Endothelial cell (in vitro differentiated cells): ENCODE results near the gene SRCAP. TPM values are rescaled to one million over a fixed set of nuclear protein-coding genes. Genes with fewer than 3 reads are reported as not detected.

Experiments
- DNase-seq: peaks from one replicate; pipeline ENCODE4 v3.0.0; 2021; ENCODE audit warnings: low spot score
- H3K27ac Mint-ChIP-seq: one replicate; pipeline ENCODE4 v1.8.0; 2021; ENCODE audit warnings: mixed read lengths, inconsistent platforms; ENCODE audit not compliant: unreplicated experiment
- H3K27me3 Mint-ChIP-seq: one replicate; pipeline ENCODE4 v1.8.0; 2021; ENCODE audit warnings: mild to moderate bottlenecking, moderate library complexity, mixed read lengths, inconsistent platforms; ENCODE audit not compliant: unreplicated experiment
- H3K36me3 Mint-ChIP-seq: one replicate; pipeline ENCODE4 v1.8.0; 2021; ENCODE audit warnings: mild to moderate bottlenecking, low read depth, mixed read lengths, inconsistent platforms; ENCODE audit not compliant: unreplicated experiment
- H3K4me1 Mint-ChIP-seq: one replicate; pipeline ENCODE4 v1.8.0; 2021; ENCODE audit warnings: mild to moderate bottlenecking, mixed read lengths, inconsistent platforms; ENCODE audit not compliant: unreplicated experiment
- H3K4me3 Mint-ChIP-seq: one replicate; pipeline ENCODE4 v1.8.0; 2021; ENCODE audit warnings: mild to moderate bottlenecking, mixed read lengths, inconsistent platforms; ENCODE audit not compliant: unreplicated experiment
- H3K9me3 Mint-ChIP-seq: one replicate; pipeline ENCODE4 v1.8.0; 2021; ENCODE audit warnings: mixed read lengths, inconsistent platforms; ENCODE audit not compliant: unreplicated experiment
- total RNA-seq: library from RNA; stranded (reverse); fragmentation: NEBNext Ultra II Directional; extraction: Animal tissue kit (Norgen Biotek cat#: 25700); gene quantifications from one replicate; pipeline ENCODE4 v1.2.1, GENCODE V29; 2021; ENCODE audit not compliant: unreplicated experiment
- TF ChIP-seq, protein P1 (sequence below): fragments of 200-600 bp; sonication (generic); IDR thresholded peaks from one replicate; pipeline ENCODE4 v1.5.0; 2021; ENCODE audit warnings: antibody characterized with exemption; ENCODE audit not compliant: unreplicated experiment

Gene SRCAP
- total RNA-seq, 1 donor from 2014 or later: 62.2 TPM

DNA sequence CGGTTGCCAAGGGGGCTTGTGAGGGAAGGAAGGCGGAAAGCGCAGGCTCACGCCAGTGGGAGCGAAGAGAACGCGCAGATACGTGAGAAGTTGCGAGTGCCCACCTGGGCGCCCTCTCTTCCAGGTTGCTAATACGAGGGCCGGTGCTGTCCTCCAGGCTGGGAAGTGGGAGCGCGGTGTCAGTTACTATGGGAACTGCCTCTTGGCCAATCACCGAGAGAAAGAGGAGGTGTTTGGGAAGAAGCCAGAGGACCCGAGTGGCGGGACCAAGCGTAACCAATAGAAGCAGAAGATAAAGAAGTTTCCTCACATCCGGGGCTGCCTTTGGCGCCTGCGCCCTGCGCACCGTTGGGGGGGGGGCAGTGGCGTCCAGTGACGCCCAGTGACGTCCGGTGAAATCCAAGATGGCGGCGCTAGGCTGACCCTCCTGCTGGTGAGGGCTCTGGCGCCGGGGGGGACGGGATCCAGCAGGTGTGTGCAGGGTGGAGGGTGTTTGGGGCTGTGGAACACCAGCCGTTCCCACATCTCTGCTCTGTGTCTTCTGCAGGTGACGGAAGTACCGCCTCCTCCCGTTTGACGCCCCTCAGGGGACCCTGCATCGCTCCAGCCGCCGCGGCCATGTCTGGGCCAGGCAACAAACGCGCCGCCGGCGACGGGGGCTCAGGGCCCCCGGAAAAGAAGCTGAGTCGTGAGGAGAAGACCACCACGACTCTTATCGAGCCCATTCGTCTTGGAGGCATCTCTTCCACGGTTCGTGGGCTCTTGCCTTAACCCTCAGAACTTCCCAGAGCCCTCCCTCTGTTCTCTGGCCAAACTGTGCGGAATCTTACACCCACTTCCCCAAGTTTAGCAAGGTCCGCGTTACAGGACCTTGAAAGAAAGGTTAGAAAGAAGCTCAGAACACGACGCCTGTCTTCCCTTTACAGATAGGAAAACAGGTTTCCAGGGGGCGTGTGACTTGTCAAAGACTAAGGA, 63.2 kb downstream of the SRCAP start, which contains the start of the genes CFAP119 and RNF40:
CFAP119 (minus strand) TSS at position 135 of the 975 bp plus-strand sequence. CDS start 314 bp downstream, outside the sequence.
RNF40 (plus strand) TSS at position 395 of the 975 bp plus-strand sequence; CDS start at position 619, 224 bp downstream.
- peak; percentile 96 for DNase-seq
- Mint-ChIP-seq H3K27ac (peak within 1 kb of the TSS; percentile 93), H3K27me3 (peaks cover 20% of the 10 kb centered on the region), H3K4me3 (peak within 1 kb of the TSS; percentile 95), H3K9me3 (no peaks in the 10 kb centered on the region), H3K4me1 (peaks cover 21% of the 10 kb centered on the region), H3K36me3 (peaks cover 45% of the 10 kb centered on the region)
- TF ChIP-seq, protein P1, sequence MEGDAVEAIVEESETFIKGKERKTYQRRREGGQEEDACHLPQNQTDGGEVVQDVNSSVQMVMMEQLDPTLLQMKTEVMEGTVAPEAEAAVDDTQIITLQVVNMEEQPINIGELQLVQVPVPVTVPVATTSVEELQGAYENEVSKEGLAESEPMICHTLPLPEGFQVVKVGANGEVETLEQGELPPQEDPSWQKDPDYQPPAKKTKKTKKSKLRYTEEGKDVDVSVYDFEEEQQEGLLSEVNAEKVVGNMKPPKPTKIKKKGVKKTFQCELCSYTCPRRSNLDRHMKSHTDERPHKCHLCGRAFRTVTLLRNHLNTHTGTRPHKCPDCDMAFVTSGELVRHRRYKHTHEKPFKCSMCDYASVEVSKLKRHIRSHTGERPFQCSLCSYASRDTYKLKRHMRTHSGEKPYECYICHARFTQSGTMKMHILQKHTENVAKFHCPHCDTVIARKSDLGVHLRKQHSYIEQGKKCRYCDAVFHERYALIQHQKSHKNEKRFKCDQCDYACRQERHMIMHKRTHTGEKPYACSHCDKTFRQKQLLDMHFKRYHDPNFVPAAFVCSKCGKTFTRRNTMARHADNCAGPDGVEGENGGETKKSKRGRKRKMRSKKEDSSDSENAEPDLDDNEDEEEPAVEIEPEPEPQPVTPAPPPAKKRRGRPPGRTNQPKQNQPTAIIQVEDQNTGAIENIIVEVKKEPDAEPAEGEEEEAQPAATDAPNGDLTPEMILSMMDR: no peak

DNA sequence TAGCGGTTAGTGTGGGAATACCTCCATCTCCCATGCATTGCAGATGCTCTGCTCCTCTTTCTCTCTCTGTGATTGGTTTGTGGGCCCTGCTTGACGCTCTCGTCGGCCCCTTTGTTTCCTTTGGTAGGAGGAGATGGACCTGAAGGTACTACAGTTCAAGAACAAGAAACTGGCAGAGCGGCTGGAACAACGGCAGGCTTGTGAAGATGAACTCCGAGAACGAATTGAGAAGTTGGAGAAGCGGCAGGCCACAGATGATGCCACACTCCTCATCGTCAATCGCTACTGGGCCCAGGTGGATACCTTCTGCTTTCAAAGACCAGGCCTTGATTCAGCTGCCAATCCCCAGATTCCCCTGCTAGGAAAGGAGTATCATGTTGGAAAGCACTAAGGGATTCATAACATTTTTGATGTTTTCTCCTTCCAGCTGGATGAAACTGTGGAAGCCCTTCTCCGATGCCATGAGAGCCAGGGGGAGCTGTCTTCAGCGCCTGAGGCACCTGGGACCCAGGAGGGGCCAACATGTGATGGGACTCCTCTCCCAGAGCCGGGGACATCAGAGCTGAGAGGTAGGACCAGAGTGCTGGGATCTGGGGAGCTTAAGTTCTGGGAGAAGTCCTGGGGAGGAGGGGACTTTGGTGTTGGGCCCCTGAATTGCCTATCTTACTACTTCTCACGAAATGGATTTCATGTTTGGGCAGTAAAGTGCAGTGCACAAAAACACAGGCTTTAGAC, 64.2 kb downstream of the SRCAP start:
- peaks cover 19% of the 10 kb centered on the region for H3K27me3 Mint-ChIP-seq
- no peaks in the 10 kb centered on the region for H3K9me3 Mint-ChIP-seq
- H3K27ac Mint-ChIP-seq: peak overlapping the region; percentile 93
- TF ChIP-seq, protein P1: no peak
- peak overlapping the region; percentile 95 for H3K4me3 Mint-ChIP-seq
- DNase-seq: no peak
- H3K36me3 Mint-ChIP-seq: peaks cover 49% of the 10 kb centered on the region
- peaks cover 21% of the 10 kb centered on the region for H3K4me1 Mint-ChIP-seq

DNA sequence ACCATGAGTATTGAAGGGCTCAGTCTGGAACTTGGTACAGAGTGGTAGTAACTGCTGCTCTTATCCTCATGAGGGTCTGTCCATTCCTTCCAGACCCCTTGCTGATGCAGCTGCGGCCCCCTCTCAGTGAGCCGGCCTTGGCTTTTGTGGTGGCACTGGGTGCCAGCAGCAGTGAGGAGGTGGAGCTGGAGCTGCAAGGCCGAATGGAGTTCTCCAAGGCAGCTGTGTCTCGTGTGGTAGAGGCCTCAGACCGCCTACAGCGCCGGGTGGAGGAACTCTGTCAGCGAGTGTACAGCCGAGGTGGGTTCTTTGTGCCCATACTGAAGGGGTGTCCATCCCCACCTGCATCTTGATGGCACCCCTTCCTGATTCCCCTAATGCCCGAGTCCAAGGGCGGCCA, 65.1 kb downstream of the SRCAP start:
- Mint-ChIP-seq H3K9me3 (no peaks in the 10 kb centered on the region), H3K4me1 (peaks cover 21% of the 10 kb centered on the region), H3K36me3 (peaks cover 56% of the 10 kb centered on the region), H3K4me3 (peak overlapping the region; percentile 95), H3K27me3 (peaks cover 19% of the 10 kb centered on the region), H3K27ac (no peak overlapping the region)
- TF ChIP-seq, protein P1: no peak
- no peak for DNase-seq

DNA sequence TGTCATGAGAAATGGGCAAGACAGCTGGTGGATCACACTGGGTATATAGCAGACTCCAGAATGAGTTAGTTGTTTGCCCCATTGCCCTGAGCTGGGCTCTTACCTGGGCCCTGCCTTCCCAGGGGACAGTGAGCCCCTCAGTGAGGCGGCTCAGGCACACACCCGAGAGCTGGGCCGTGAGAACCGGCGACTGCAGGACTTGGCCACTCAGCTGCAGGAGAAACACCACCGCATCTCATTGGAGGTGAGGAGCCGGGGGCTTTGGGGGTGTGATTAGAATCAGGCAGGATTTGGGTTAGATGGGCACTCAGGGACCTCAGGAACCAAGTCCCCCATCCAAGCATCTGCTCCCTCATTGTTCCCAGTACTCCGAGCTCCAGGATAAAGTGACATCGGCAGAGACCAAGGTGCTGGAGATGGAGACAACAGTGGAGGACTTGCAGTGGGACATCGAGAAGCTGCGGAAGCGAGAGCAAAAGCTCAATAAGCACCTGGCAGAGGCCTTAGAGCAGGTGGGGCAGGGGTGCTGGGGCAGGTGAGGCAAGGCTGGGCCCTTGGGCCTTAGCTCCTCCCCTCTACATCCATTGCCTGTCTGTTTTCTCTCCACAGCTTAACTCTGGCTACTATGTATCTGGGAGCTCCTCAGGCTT, 66.0 kb downstream of the SRCAP start:
- Mint-ChIP-seq H3K9me3 (no peaks in the 10 kb centered on the region), H3K4me3 (no peak overlapping the region), H3K27ac (no peak overlapping the region), H3K27me3 (peaks cover 19% of the 10 kb centered on the region), H3K36me3 (peaks cover 63% of the 10 kb centered on the region), H3K4me1 (peaks cover 21% of the 10 kb centered on the region)
- no peak for DNase-seq
- TF ChIP-seq, protein P1: no peak
